PC-9 (cell line): ENCODE data around the gene DLG2.

Experiments used
- EZH2 ChIP-seq: fragments of 200-600 bp; sonication (generic); IDR thresholded peaks from 2 replicates; pipeline ENCODE4 v1.8.0; 2017; ENCODE audit warnings: antibody characterized with exemption, low read depth
- TF ChIP-seq, protein P1 (sequence below): fragments of 200-600 bp; sonication (generic); conservative IDR thresholded peaks from 2 replicates; pipeline ENCODE4 v1.6.1; 2017; ENCODE audit warnings: mixed run types, antibody characterized with exemption, mild to moderate bottlenecking, moderate library complexity

DNA sequence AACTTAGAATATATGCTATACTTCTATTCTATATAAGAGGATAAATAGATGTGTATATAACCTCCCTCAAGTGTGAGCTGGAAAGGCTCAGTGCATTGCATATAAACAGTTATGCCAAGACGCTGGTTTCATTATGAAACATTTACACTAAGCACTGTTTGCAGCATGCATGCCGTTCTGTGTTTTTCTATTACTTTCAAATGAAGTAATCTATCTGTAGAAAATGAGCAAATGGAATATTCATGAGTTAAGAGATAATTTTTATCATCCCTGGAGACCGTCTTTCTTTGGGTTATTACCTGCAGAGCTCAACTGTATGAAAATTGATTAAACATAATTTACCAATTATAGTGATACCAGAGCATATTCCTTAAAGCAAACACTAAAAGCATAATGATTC lies 1415.2 kb downstream of the DLG2 start:
- TF ChIP-seq, protein P1, sequence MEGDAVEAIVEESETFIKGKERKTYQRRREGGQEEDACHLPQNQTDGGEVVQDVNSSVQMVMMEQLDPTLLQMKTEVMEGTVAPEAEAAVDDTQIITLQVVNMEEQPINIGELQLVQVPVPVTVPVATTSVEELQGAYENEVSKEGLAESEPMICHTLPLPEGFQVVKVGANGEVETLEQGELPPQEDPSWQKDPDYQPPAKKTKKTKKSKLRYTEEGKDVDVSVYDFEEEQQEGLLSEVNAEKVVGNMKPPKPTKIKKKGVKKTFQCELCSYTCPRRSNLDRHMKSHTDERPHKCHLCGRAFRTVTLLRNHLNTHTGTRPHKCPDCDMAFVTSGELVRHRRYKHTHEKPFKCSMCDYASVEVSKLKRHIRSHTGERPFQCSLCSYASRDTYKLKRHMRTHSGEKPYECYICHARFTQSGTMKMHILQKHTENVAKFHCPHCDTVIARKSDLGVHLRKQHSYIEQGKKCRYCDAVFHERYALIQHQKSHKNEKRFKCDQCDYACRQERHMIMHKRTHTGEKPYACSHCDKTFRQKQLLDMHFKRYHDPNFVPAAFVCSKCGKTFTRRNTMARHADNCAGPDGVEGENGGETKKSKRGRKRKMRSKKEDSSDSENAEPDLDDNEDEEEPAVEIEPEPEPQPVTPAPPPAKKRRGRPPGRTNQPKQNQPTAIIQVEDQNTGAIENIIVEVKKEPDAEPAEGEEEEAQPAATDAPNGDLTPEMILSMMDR = no peak
- no peak for TF ChIP-seq EZH2
